HTR-8/SVneo (cell line): Measurements from ENCODE around the gene PPP1R9A.
"Not testable (repeated sequence)": the region's sequence is repeated elsewhere in the genome, so short reads cannot be mapped to it uniquely, and the experiment has no call there.

Experiments used
- DNase-seq: peaks from one replicate; pipeline ENCODE4 v3.0.0; 2011; ENCODE audit warnings: low spot score, mixed read lengths; ENCODE audit not compliant: insufficient read length
- FAIRE-seq: peaks from 2 replicates; lab custom pipeline; 2011; peaks lifted over from hg19 to GRCh38; lab: Jason Lieb, UNC

Gene PPP1R9A

GRCh38 chr7:94971051-94971867 is 63.9 kb downstream of the PPP1R9A start:
- FAIRE-seq: no peak
- no peak for DNase-seq

- DNase-seq (no peak), FAIRE-seq (no peak)
Observed at GRCh38 chr7:94972296-94972695, 64.9 kb downstream of the PPP1R9A start.

- no peak for FAIRE-seq
- DNase-seq: no peak
Observed at GRCh38 chr7:94973844-94974243, 66.5 kb downstream of the PPP1R9A start.

GRCh38 chr7:94974423-94974822 is 67.0 kb downstream of the PPP1R9A start:
- FAIRE-seq (no peak), DNase-seq (no peak)

- no peak for DNase-seq
- FAIRE-seq: no peak
Observed at GRCh38 chr7:94975336-94975735, 67.9 kb downstream of the PPP1R9A start.

- FAIRE-seq (no peak), DNase-seq (no peak)
Observed at GRCh38 chr7:94980418-94981142, 73.2 kb downstream of the PPP1R9A start.

- DNase-seq (no peak), FAIRE-seq (no peak)
Observed at GRCh38 chr7:94995921-94996320, 88.5 kb downstream of the PPP1R9A start.

GRCh38 chr7:94996369-94996768 is 89.0 kb downstream of the PPP1R9A start:
- DNase-seq: no peak
- FAIRE-seq: no peak

- DNase-seq (no peak), FAIRE-seq (no peak)
Observed at GRCh38 chr7:94997547-94997946, 90.2 kb downstream of the PPP1R9A start.

- FAIRE-seq: no peak
- no peak for DNase-seq
Observed at GRCh38 chr7:94998266-94999068, 91.1 kb downstream of the PPP1R9A start.

GRCh38 chr7:94999069-94999351 is 91.6 kb downstream of the PPP1R9A start:
- FAIRE-seq (no peak), DNase-seq (no peak)

GRCh38 chr7:94999601-95000000 is 92.2 kb downstream of the PPP1R9A start:
- FAIRE-seq, DNase-seq: not testable (repeated sequence)

GRCh38 chr7:95001258-95001657 is 93.9 kb downstream of the PPP1R9A start:
- FAIRE-seq: no peak
- DNase-seq: no peak

GRCh38 chr7:95001815-95002561 is 94.6 kb downstream of the PPP1R9A start:
- no peak for FAIRE-seq

GRCh38 chr7:95002775-95003174 is 95.4 kb downstream of the PPP1R9A start:
- no peak for DNase-seq
- no peak for FAIRE-seq

More at GRCh38 chr7:95001815-95002561, 94.6 kb downstream of the PPP1R9A start:
- DNase-seq: no peak

GRCh38 chr7:95004618-95005247 is 97.3 kb downstream of the PPP1R9A start:
- no peak for FAIRE-seq
- DNase-seq: no peak

- DNase-seq: no peak
- FAIRE-seq: no peak
Observed at GRCh38 chr7:95006010-95006409, 98.6 kb downstream of the PPP1R9A start.

- not testable (repeated sequence) for DNase-seq
Observed at GRCh38 chr7:95008773-95009172, 101.4 kb downstream of the PPP1R9A start.

GRCh38 chr7:95011146-95011928 is 103.9 kb downstream of the PPP1R9A start:
- DNase-seq (no peak), FAIRE-seq (no peak)

More at GRCh38 chr7:95008773-95009172, 101.4 kb downstream of the PPP1R9A start:
- not testable (repeated sequence) for FAIRE-seq
